NCI-H2029 treated with DMSO at 0.1 percent for 48 hours (cell line): ENCODE measurements around the gene FAAH.

ENCODE experiments used
- DNase-seq: peaks from one replicate; lab custom pipeline; 2025; lab: John Stamatoyannopoulos, UW

Gene FAAH

GRCh38 chr1:46449223-46450159 lies 55.4 kb downstream of the FAAH start:
- DNase-seq = no peak

GRCh38 chr1:46450160-46450517 lies 56.0 kb downstream of the FAAH start:
- no peak for DNase-seq

- DNase-seq = no peak
Observed at GRCh38 chr1:46451948-46452930, 58.1 kb downstream of the FAAH start.

- no peak for DNase-seq
Observed at GRCh38 chr1:46452931-46453325, 58.8 kb downstream of the FAAH start.

GRCh38 chr1:46453449-46453848 lies 59.3 kb downstream of the FAAH start:
- no peak for DNase-seq

GRCh38 chr1:46455951-46456350 lies 61.8 kb downstream of the FAAH start:
- no peak for DNase-seq

GRCh38 chr1:46456411-46456963 lies 62.4 kb downstream of the FAAH start:
- no peak for DNase-seq

GRCh38 chr1:46457178-46457577 lies 63.1 kb downstream of the FAAH start:
- DNase-seq = no peak

- DNase-seq = no peak
Observed at GRCh38 chr1:46458190-46458589, 64.1 kb downstream of the FAAH start.

- DNase-seq = no peak
Observed at GRCh38 chr1:46458846-46459245, 64.7 kb downstream of the FAAH start.

- no peak for DNase-seq
Observed at GRCh38 chr1:46459315-46459714, 65.2 kb downstream of the FAAH start.

- no peak for DNase-seq
Observed at GRCh38 chr1:46461017-46461808, 67.1 kb downstream of the FAAH start.

- no peak for DNase-seq
Observed at GRCh38 chr1:46461809-46462448, 67.8 kb downstream of the FAAH start.
